IPS DF 4.7 (cell line): ENCODE results near the gene FGB.

ENCODE experiments used
- DNase-seq: peaks from one replicate; pipeline ENCODE4 v3.0.0-alpha.2; 2013; ENCODE audit warnings: low spot score; ENCODE audit errors: extremely low read depth

Gene FGB

GRCh38 chr4:154565704-154566103, 2.9 kb downstream of the FGB start:
- no peak for DNase-seq

GRCh38 chr4:154566639-154567204, 3.9 kb downstream of the FGB start:
- no peak for DNase-seq

GRCh38 chr4:154569028-154569427, 6.2 kb downstream of the FGB start:
- DNase-seq = no peak

GRCh38 chr4:154569584-154569983, 6.8 kb downstream of the FGB start:
- no peak for DNase-seq

- DNase-seq = no peak
Observed at GRCh38 chr4:154573190-154573870, 10.5 kb downstream of the FGB start.

- no peak for DNase-seq
Observed at GRCh38 chr4:154574311-154574710, 11.5 kb downstream of the FGB start.

- DNase-seq = no peak
Observed at GRCh38 chr4:154577324-154577723, 14.5 kb downstream of the FGB start.

GRCh38 chr4:154578919-154579318, 16.1 kb downstream of the FGB start:
- no peak for DNase-seq

- DNase-seq = no peak
Observed at GRCh38 chr4:154579927-154580326, 17.1 kb downstream of the FGB start.

GRCh38 chr4:154582723-154583122, 19.9 kb downstream of the FGB start:
- DNase-seq = no peak

- DNase-seq = no peak
Observed at GRCh38 chr4:154583230-154583629, 20.4 kb downstream of the FGB start.

GRCh38 chr4:154583677-154584076, 20.9 kb downstream of the FGB start:
- DNase-seq = no peak

- DNase-seq = no peak
Observed at GRCh38 chr4:154584259-154584658, 21.4 kb downstream of the FGB start.

GRCh38 chr4:154585369-154586018, 22.7 kb downstream of the FGB start:
- DNase-seq = no peak

- no peak for DNase-seq
Observed at GRCh38 chr4:154586296-154587033, 23.7 kb downstream of the FGB start.

- DNase-seq = no peak
Observed at GRCh38 chr4:154588198-154588597, 25.4 kb downstream of the FGB start.

GRCh38 chr4:154589296-154590197, 26.7 kb downstream of the FGB start:
- no peak for DNase-seq

- DNase-seq = no peak
Observed at GRCh38 chr4:154590329-154591006, 27.7 kb downstream of the FGB start, which contains the start of gene FGA. Gene FGA, minus strand, starts transcription at chr4:154590742. Its CDS starts 55 bp downstream, at chr4:154590687.

GRCh38 chr4:154591890-154592289, 29.1 kb downstream of the FGB start:
- no peak for DNase-seq

- DNase-seq = no peak
Observed at GRCh38 chr4:154593868-154594267, 31.1 kb downstream of the FGB start.
